GM21528 (cell line): ENCODE data around the gene CEP97.
"Not testable (repeated sequence)": the region's sequence is repeated elsewhere in the genome, so short reads cannot be mapped to it uniquely, and the experiment has no call there.

ENCODE experiments used
- ATAC-seq: cut with Tn5 transposase; IDR thresholded peaks from one replicate; pipeline ENCODE4 v1.9.1; 2021; ENCODE audit warnings: mild to moderate bottlenecking, moderate library complexity; ENCODE audit not compliant: unreplicated experiment, low FRiP score

CEP97 gene

GRCh38 chr3:101701696-101702634 lies 22.4 kb upstream of the CEP97 start:
- ATAC-seq = peak; percentile 15

GRCh38 chr3:101702726-101703125 lies 21.7 kb upstream of the CEP97 start:
- no peak for ATAC-seq

GRCh38 chr3:101703169-101703568 lies 21.2 kb upstream of the CEP97 start:
- no peak for ATAC-seq

- not testable (repeated sequence) for ATAC-seq
Measured at GRCh38 chr3:101704639-101705038, 19.8 kb upstream of the CEP97 start.

- no peak for ATAC-seq
Measured at GRCh38 chr3:101709126-101709525, 15.3 kb upstream of the CEP97 start.

- no peak for ATAC-seq
Measured at GRCh38 chr3:101718455-101718854, 6.0 kb upstream of the CEP97 start.

- no peak for ATAC-seq
Measured at GRCh38 chr3:101719604-101720185, 4.7 kb upstream of the CEP97 start.

- ATAC-seq = no peak
Measured at GRCh38 chr3:101720851-101721840, 3.3 kb upstream of the CEP97 start.

GRCh38 chr3:101722394-101723173 lies 1.8 kb upstream of the CEP97 start:
- peak; percentile 58 for ATAC-seq

GRCh38 chr3:101725194-101725889 lies 928 bp downstream of the CEP97 start:
- peak; percentile 20 for ATAC-seq

- ATAC-seq = no peak
Measured at GRCh38 chr3:101725890-101726275, 1.5 kb downstream of the CEP97 start.

GRCh38 chr3:101729586-101729985 lies 5.2 kb downstream of the CEP97 start:
- ATAC-seq = no peak

- ATAC-seq = no peak
Measured at GRCh38 chr3:101730839-101731238, 6.4 kb downstream of the CEP97 start.

- ATAC-seq = no peak
Measured at GRCh38 chr3:101732240-101732641, 7.8 kb downstream of the CEP97 start.

- no peak for ATAC-seq
Measured at GRCh38 chr3:101735833-101736232, 11.4 kb downstream of the CEP97 start.

GRCh38 chr3:101741914-101742313 lies 17.5 kb downstream of the CEP97 start:
- ATAC-seq = not testable (repeated sequence)

- ATAC-seq = no peak
Measured at GRCh38 chr3:101744811-101745210, 20.4 kb downstream of the CEP97 start.

- ATAC-seq = not testable (repeated sequence)
Measured at GRCh38 chr3:101745934-101746333, 21.5 kb downstream of the CEP97 start.

- not testable (repeated sequence) for ATAC-seq
Measured at GRCh38 chr3:101753386-101754113, 29.1 kb downstream of the CEP97 start.
